OCI-LY1 (cell line): ENCODE results near the gene HTRA3.

Experiments
- CTCF ChIP-seq: fragments of 200-600 bp; sonication (generic), shearing (Covaris generic); IDR thresholded peaks from 2 replicates; pipeline ENCODE4 v1.5.1; 2017; ENCODE audit warnings: mild to moderate bottlenecking, antibody characterized with exemption, low read length, moderate library complexity, mixed read lengths
- EZH2 ChIP-seq: fragments of 200-600 bp; sonication (generic), shearing (Covaris generic); IDR thresholded peaks from 2 replicates; pipeline ENCODE4 v1.8.0; 2017; ENCODE audit warnings: borderline replicate concordance, mixed run types, mild to moderate bottlenecking, antibody characterized with exemption, low read length, moderate library complexity, mixed read lengths

- TF ChIP-seq CTCF (no peak), EZH2 (no peak)
Observed at GRCh38 chr4:8269535-8270417, at the start of gene HTRA3.
